Suprapubic skin (tissue), 4 donors: ENCODE measurements around the gene SERPING1.

ENCODE experiments used
- EP300 ChIP-seq: sonication (generic); formaldehyde crosslinking; IDR thresholded peaks from one replicate; pipeline ENCODE4 v1.6.1; 2017; ENCODE audit warnings: antibody characterized with exemption
- POLR2A ChIP-seq, 2 donors: fragments of 450-650 bp; IDR thresholded peaks; one replicate each; pipeline ENCODE4 v1.6.1; 2017; ENCODE audit warnings: antibody characterized with exemption in 2 of 2, mild to moderate bottlenecking in 2 of 2, moderate library complexity in 2 of 2
- POLR2AphosphoS5 ChIP-seq, 3 donors: sonication (generic); formaldehyde crosslinking; IDR thresholded peaks; one replicate each; pipeline ENCODE4 v1.6.1; 2017; ENCODE audit warnings: antibody characterized with exemption in 3 of 3
- TF ChIP-seq, protein P1 (sequence below), 2 donors: fragments of 200-600 bp in 1 of 2; fragments of 450-650 bp in 1 of 2; sonication (generic) in 1 of 2; IDR thresholded peaks; one replicate each; pipeline ENCODE4 v1.5.1; 2016 to 2019; ENCODE audit warnings: antibody characterized with exemption in 2 of 2, mild to moderate bottlenecking in 1 of 2, moderate library complexity in 1 of 2

DNA sequence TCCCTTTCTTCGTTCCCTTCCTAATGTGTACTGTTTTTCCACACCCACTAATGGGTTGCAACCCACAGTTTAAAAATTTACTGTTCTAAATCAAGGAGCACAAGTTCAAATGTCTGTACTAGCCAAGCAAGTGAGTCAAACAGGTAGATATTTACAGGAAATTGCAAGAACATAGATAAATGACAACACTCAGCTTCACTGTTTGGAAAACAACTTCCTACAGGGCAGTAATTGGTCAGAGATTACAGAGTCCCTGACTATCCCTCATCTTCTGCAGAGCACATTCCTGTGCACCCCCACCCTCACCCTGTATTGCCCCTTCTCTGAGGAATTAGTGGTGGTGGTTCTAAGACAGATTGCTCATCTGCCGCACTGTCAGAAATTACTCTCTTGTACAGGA, 1.9 kb downstream of the SERPING1 start:
- TF ChIP-seq, protein P1, sequence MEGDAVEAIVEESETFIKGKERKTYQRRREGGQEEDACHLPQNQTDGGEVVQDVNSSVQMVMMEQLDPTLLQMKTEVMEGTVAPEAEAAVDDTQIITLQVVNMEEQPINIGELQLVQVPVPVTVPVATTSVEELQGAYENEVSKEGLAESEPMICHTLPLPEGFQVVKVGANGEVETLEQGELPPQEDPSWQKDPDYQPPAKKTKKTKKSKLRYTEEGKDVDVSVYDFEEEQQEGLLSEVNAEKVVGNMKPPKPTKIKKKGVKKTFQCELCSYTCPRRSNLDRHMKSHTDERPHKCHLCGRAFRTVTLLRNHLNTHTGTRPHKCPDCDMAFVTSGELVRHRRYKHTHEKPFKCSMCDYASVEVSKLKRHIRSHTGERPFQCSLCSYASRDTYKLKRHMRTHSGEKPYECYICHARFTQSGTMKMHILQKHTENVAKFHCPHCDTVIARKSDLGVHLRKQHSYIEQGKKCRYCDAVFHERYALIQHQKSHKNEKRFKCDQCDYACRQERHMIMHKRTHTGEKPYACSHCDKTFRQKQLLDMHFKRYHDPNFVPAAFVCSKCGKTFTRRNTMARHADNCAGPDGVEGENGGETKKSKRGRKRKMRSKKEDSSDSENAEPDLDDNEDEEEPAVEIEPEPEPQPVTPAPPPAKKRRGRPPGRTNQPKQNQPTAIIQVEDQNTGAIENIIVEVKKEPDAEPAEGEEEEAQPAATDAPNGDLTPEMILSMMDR (IDR thresholded peaks at IDR 0.05) = no peak
- TF ChIP-seq POLR2A (IDR thresholded peaks at IDR 0.05) (no peak), EP300 (no peak), POLR2AphosphoS5 (IDR thresholded peaks at IDR 0.05) (no peak)
